ENCODE measurements around the gene ARHGAP6.

ARHGAP6 gene

GRCh38 chrX:11434607-11435006, 231.1 kb downstream of the ARHGAP6 start:
- H3K27ac ChIP-seq (ENCODE audit: low read depth, low read length) = no peak overlapping the region

GRCh38 chrX:11431786-11432185, 233.9 kb downstream of the ARHGAP6 start:
- no peaks in the 10 kb centered on the region for H3K36me3 ChIP-seq (ENCODE audit: control insufficient read depth in 1 of 2, insufficient read depth in 2 of 2, low read length in 2 of 2)
- no peaks in the 10 kb centered on the region for H3K27me3 ChIP-seq (ENCODE audit: control insufficient read depth in 1 of 2, insufficient read depth in 2 of 2, low read length in 2 of 2)
- no peak overlapping the region for H3K9ac ChIP-seq (ENCODE audit: low read depth in 1 of 2, low read length in 2 of 2)
- no peaks in the 10 kb centered on the region for H3K9me3 ChIP-seq (ENCODE audit: control insufficient read depth in 1 of 2, low read length in 2 of 2)
- no peaks in the 10 kb centered on the region for H3K4me1 ChIP-seq (ENCODE audit: control insufficient read depth in 1 of 2, insufficient read depth in 2 of 2, low read length in 2 of 2)
- no peak overlapping the region for H3K4me3 ChIP-seq (ENCODE audit: low read depth in 1 of 2, low read length in 2 of 2)
- no peak overlapping the region for H3K27ac ChIP-seq (ENCODE audit: low read depth, low read length)

More at GRCh38 chrX:11434607-11435006, 231.1 kb downstream of the ARHGAP6 start:
- no peak overlapping the region for H3K9ac ChIP-seq (ENCODE audit: low read depth in 1 of 2, low read length in 2 of 2)
- H3K9me3 ChIP-seq (ENCODE audit: control insufficient read depth in 1 of 2, low read length in 2 of 2) = no peaks in the 10 kb centered on the region
- no peaks in the 10 kb centered on the region for H3K27me3 ChIP-seq (ENCODE audit: control insufficient read depth in 1 of 2, insufficient read depth in 2 of 2, low read length in 2 of 2)
- H3K36me3 ChIP-seq (ENCODE audit: control insufficient read depth in 1 of 2, insufficient read depth in 2 of 2, low read length in 2 of 2) = no peaks in the 10 kb centered on the region
- no peaks in the 10 kb centered on the region for H3K4me1 ChIP-seq (ENCODE audit: control insufficient read depth in 1 of 2, insufficient read depth in 2 of 2, low read length in 2 of 2)
- no peak overlapping the region for H3K4me3 ChIP-seq (ENCODE audit: low read depth in 1 of 2, low read length in 2 of 2)

GRCh38 chrX:11430271-11430670, 235.4 kb downstream of the ARHGAP6 start:
- no peaks in the 10 kb centered on the region for H3K4me1 ChIP-seq (ENCODE audit: control insufficient read depth in 1 of 2, insufficient read depth in 2 of 2, low read length in 2 of 2)
- H3K9ac ChIP-seq (ENCODE audit: low read depth in 1 of 2, low read length in 2 of 2) = no peak overlapping the region
- H3K9me3 ChIP-seq (ENCODE audit: control insufficient read depth in 1 of 2, low read length in 2 of 2) = no peaks in the 10 kb centered on the region
- no peaks in the 10 kb centered on the region for H3K36me3 ChIP-seq (ENCODE audit: control insufficient read depth in 1 of 2, insufficient read depth in 2 of 2, low read length in 2 of 2)
- no peak overlapping the region for H3K4me3 ChIP-seq (ENCODE audit: low read depth in 1 of 2, low read length in 2 of 2)
- no peaks in the 10 kb centered on the region for H3K27me3 ChIP-seq (ENCODE audit: control insufficient read depth in 1 of 2, insufficient read depth in 2 of 2, low read length in 2 of 2)
- H3K27ac ChIP-seq (ENCODE audit: low read depth, low read length) = no peak overlapping the region

GRCh38 chrX:11429538-11430085, 236.1 kb downstream of the ARHGAP6 start:
- no peak overlapping the region for H3K4me3 ChIP-seq (ENCODE audit: low read depth in 1 of 2, low read length in 2 of 2)
- H3K9me3 ChIP-seq (ENCODE audit: control insufficient read depth in 1 of 2, low read length in 2 of 2) = no peaks in the 10 kb centered on the region
- no peak overlapping the region for H3K9ac ChIP-seq (ENCODE audit: low read depth in 1 of 2, low read length in 2 of 2)
- H3K36me3 ChIP-seq (ENCODE audit: control insufficient read depth in 1 of 2, insufficient read depth in 2 of 2, low read length in 2 of 2) = no peaks in the 10 kb centered on the region
- H3K4me1 ChIP-seq (ENCODE audit: control insufficient read depth in 1 of 2, insufficient read depth in 2 of 2, low read length in 2 of 2) = no peaks in the 10 kb centered on the region
- no peak overlapping the region for H3K27ac ChIP-seq (ENCODE audit: low read depth, low read length)
- H3K27me3 ChIP-seq (ENCODE audit: control insufficient read depth in 1 of 2, insufficient read depth in 2 of 2, low read length in 2 of 2) = no peaks in the 10 kb centered on the region

GRCh38 chrX:11427453-11428071, 238.2 kb downstream of the ARHGAP6 start:
- no peaks in the 10 kb centered on the region for H3K36me3 ChIP-seq (ENCODE audit: control insufficient read depth in 1 of 2, insufficient read depth in 2 of 2, low read length in 2 of 2)
- H3K9ac ChIP-seq (ENCODE audit: low read depth in 1 of 2, low read length in 2 of 2) = peak overlapping the region in 1 of 2 donors; percentile 39
- peak overlapping the region; percentile 42 for H3K27ac ChIP-seq (ENCODE audit: low read depth, low read length)
- H3K27me3 ChIP-seq (ENCODE audit: control insufficient read depth in 1 of 2, insufficient read depth in 2 of 2, low read length in 2 of 2) = no peaks in the 10 kb centered on the region
- peak overlapping the region; percentile 55 to 57 for H3K4me3 ChIP-seq (ENCODE audit: low read depth in 1 of 2, low read length in 2 of 2)
- H3K4me1 ChIP-seq (ENCODE audit: control insufficient read depth in 1 of 2, insufficient read depth in 2 of 2, low read length in 2 of 2) = no peaks in the 10 kb centered on the region
- H3K9me3 ChIP-seq (ENCODE audit: control insufficient read depth in 1 of 2, low read length in 2 of 2) = no peaks in the 10 kb centered on the region

- Histone ChIP-seq H3K27ac (ENCODE audit: low read depth, low read length) (peak overlapping the region; percentile 42), H3K36me3 (ENCODE audit: control insufficient read depth in 1 of 2, insufficient read depth in 2 of 2, low read length in 2 of 2) (no peaks in the 10 kb centered on the region)
These were observed 238.8 kb downstream of the ARHGAP6 start for GRCh38 chrX:11426712-11427452.

GRCh38 chrX:11424903-11425674, 240.6 kb downstream of the ARHGAP6 start:
- no peaks in the 10 kb centered on the region for H3K27me3 ChIP-seq (ENCODE audit: control insufficient read depth in 1 of 2, insufficient read depth in 2 of 2, low read length in 2 of 2)
- H3K9me3 ChIP-seq (ENCODE audit: control insufficient read depth in 1 of 2, low read length in 2 of 2) = no peaks in the 10 kb centered on the region
- no peak overlapping the region for H3K27ac ChIP-seq (ENCODE audit: low read depth, low read length)
- H3K4me3 ChIP-seq (ENCODE audit: low read depth in 1 of 2, low read length in 2 of 2) = no peak overlapping the region
- H3K4me1 ChIP-seq (ENCODE audit: control insufficient read depth in 1 of 2, insufficient read depth in 2 of 2, low read length in 2 of 2) = no peaks in the 10 kb centered on the region
- no peaks in the 10 kb centered on the region for H3K36me3 ChIP-seq (ENCODE audit: control insufficient read depth in 1 of 2, insufficient read depth in 2 of 2, low read length in 2 of 2)
- H3K9ac ChIP-seq (ENCODE audit: low read depth in 1 of 2, low read length in 2 of 2) = no peak overlapping the region

More at GRCh38 chrX:11426712-11427452, 238.8 kb downstream of the ARHGAP6 start:
- peak overlapping the region in 1 of 2 donors; percentile 39 for H3K9ac ChIP-seq (ENCODE audit: low read depth in 1 of 2, low read length in 2 of 2)
- no peaks in the 10 kb centered on the region for H3K27me3 ChIP-seq (ENCODE audit: control insufficient read depth in 1 of 2, insufficient read depth in 2 of 2, low read length in 2 of 2)
- H3K4me3 ChIP-seq (ENCODE audit: low read depth in 1 of 2, low read length in 2 of 2) = peak overlapping the region; percentile 55 to 57
- no peaks in the 10 kb centered on the region for H3K4me1 ChIP-seq (ENCODE audit: control insufficient read depth in 1 of 2, insufficient read depth in 2 of 2, low read length in 2 of 2)
- H3K9me3 ChIP-seq (ENCODE audit: control insufficient read depth in 1 of 2, low read length in 2 of 2) = no peaks in the 10 kb centered on the region

- H3K9me3 ChIP-seq (ENCODE audit: control insufficient read depth in 1 of 2, low read length in 2 of 2) = no peaks in the 10 kb centered on the region
- no peaks in the 10 kb centered on the region for H3K4me1 ChIP-seq (ENCODE audit: control insufficient read depth in 1 of 2, insufficient read depth in 2 of 2, low read length in 2 of 2)
- H3K9ac ChIP-seq (ENCODE audit: low read depth in 1 of 2, low read length in 2 of 2) = no peak overlapping the region
- H3K27ac ChIP-seq (ENCODE audit: low read depth, low read length) = no peak overlapping the region
- H3K27me3 ChIP-seq (ENCODE audit: control insufficient read depth in 1 of 2, insufficient read depth in 2 of 2, low read length in 2 of 2) = no peaks in the 10 kb centered on the region
- no peak overlapping the region for H3K4me3 ChIP-seq (ENCODE audit: low read depth in 1 of 2, low read length in 2 of 2)
- no peaks in the 10 kb centered on the region for H3K36me3 ChIP-seq (ENCODE audit: control insufficient read depth in 1 of 2, insufficient read depth in 2 of 2, low read length in 2 of 2)
These were observed 241.8 kb downstream of the ARHGAP6 start for GRCh38 chrX:11423949-11424348.

- Histone ChIP-seq H3K27ac (ENCODE audit: low read depth, low read length) (no peak overlapping the region), H3K4me1 (ENCODE audit: control insufficient read depth in 1 of 2, insufficient read depth in 2 of 2, low read length in 2 of 2) (no peaks in the 10 kb centered on the region), H3K27me3 (ENCODE audit: control insufficient read depth in 1 of 2, insufficient read depth in 2 of 2, low read length in 2 of 2) (no peaks in the 10 kb centered on the region), H3K9ac (ENCODE audit: low read depth in 1 of 2, low read length in 2 of 2) (no peak overlapping the region), H3K9me3 (ENCODE audit: control insufficient read depth in 1 of 2, low read length in 2 of 2) (no peaks in the 10 kb centered on the region), H3K4me3 (ENCODE audit: low read depth in 1 of 2, low read length in 2 of 2) (no peak overlapping the region), H3K36me3 (ENCODE audit: control insufficient read depth in 1 of 2, insufficient read depth in 2 of 2, low read length in 2 of 2) (no peaks in the 10 kb centered on the region)
These were observed 242.3 kb downstream of the ARHGAP6 start for GRCh38 chrX:11423362-11423818.

- H3K27me3 ChIP-seq (ENCODE audit: control insufficient read depth in 1 of 2, insufficient read depth in 2 of 2, low read length in 2 of 2) = no peaks in the 10 kb centered on the region
- H3K27ac ChIP-seq (ENCODE audit: low read depth, low read length) = no peak overlapping the region
These were observed 243.2 kb downstream of the ARHGAP6 start for GRCh38 chrX:11422525-11422857.

More at GRCh38 chrX:11422525-11422857, 243.2 kb downstream of the ARHGAP6 start:
- Histone ChIP-seq H3K36me3 (ENCODE audit: control insufficient read depth in 1 of 2, insufficient read depth in 2 of 2, low read length in 2 of 2) (no peaks in the 10 kb centered on the region), H3K9ac (ENCODE audit: low read depth in 1 of 2, low read length in 2 of 2) (no peak overlapping the region), H3K4me3 (ENCODE audit: low read depth in 1 of 2, low read length in 2 of 2) (no peak overlapping the region), H3K4me1 (ENCODE audit: control insufficient read depth in 1 of 2, insufficient read depth in 2 of 2, low read length in 2 of 2) (no peaks in the 10 kb centered on the region), H3K9me3 (ENCODE audit: control insufficient read depth in 1 of 2, low read length in 2 of 2) (no peaks in the 10 kb centered on the region)
